Upper lobe of left lung (tissue), 4 donors: Measurements from ENCODE around the gene C16orf82.

Source experiments
- POLR2A ChIP-seq, 4 donors: fragments of 450-650 bp; IDR thresholded peaks; one replicate each; pipeline ENCODE4 v1.5.1; 2016 to 2017; ENCODE audit warnings: antibody characterized with exemption in 4 of 4, mild to moderate bottlenecking in 2 of 4
- TF ChIP-seq, protein P1 (sequence below), 6 experiments: fragments of 450-650 bp in 4 of 6; fragments of 200-600 bp in 2 of 6; sonication (generic) in 2 of 6; IDR thresholded peaks; one replicate each; pipeline ENCODE4 v1.5.1; 2016 to 2019; ENCODE audit warnings: antibody characterized with exemption in 6 of 6

- no peak for TF ChIP-seq POLR2A (IDR thresholded peaks at IDR 0.05)
- TF ChIP-seq, protein P1, sequence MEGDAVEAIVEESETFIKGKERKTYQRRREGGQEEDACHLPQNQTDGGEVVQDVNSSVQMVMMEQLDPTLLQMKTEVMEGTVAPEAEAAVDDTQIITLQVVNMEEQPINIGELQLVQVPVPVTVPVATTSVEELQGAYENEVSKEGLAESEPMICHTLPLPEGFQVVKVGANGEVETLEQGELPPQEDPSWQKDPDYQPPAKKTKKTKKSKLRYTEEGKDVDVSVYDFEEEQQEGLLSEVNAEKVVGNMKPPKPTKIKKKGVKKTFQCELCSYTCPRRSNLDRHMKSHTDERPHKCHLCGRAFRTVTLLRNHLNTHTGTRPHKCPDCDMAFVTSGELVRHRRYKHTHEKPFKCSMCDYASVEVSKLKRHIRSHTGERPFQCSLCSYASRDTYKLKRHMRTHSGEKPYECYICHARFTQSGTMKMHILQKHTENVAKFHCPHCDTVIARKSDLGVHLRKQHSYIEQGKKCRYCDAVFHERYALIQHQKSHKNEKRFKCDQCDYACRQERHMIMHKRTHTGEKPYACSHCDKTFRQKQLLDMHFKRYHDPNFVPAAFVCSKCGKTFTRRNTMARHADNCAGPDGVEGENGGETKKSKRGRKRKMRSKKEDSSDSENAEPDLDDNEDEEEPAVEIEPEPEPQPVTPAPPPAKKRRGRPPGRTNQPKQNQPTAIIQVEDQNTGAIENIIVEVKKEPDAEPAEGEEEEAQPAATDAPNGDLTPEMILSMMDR (IDR thresholded peaks at IDR 0.05): no peak
These were observed 39.6 kb downstream of the C16orf82 start for GRCh38 chr16:27106305-27106704.
